GM12878 (cell line): ENCODE results near the gene IQGAP1. TPM values are rescaled to one million over a fixed set of nuclear protein-coding genes. Genes with fewer than 3 reads are reported as not detected.

Experiments
- ATAC-seq: fragments of 200-7000 bp; cut with Tn5 transposase; 3 replicates; pipeline ENCODE4 v1.9.1; 2020; ENCODE audit warnings: mild to moderate bottlenecking, moderate library complexity
- BruUV-seq: library from RNA; stranded (reverse); fragments of 400-500 nt; replicated peaks from 2 replicates; lab custom pipeline; 2021; lab: Mats Ljungman, UMichigan
- CTCF ChIA-PET: fragments of 300-600 bp; sonication (Branson Sonifier 250); formaldehyde crosslinking; extraction: SDS; loops from one replicate; lab custom pipeline; 2021; ENCODE audit warnings: inconsistent platforms; lab: Yijun Ruan, JAX
- POLR2A ChIA-PET: fragments of 350-600 bp; formaldehyde crosslinking; extraction: SDS; loops from one replicate; lab custom pipeline; 2021; ENCODE audit warnings: inconsistent platforms; lab: Charles Lee
- RAD21 ChIA-PET: fragments of 300-600 bp; sonication (Branson Sonifier 250); formaldehyde crosslinking; loops from one replicate; lab custom pipeline; 2023; ENCODE audit warnings: antibody characterized with exemption; ENCODE audit not compliant: unreplicated experiment; lab: Charles Lee
- SMC1A ChIA-PET: fragments of 300-600 bp; sonication (Branson Sonifier 250); formaldehyde crosslinking; loops from one replicate; lab custom pipeline; 2023; ENCODE audit not compliant: unreplicated experiment, uncharacterized antibody; lab: Charles Lee
- DNase-seq: peaks from one replicate; pipeline ENCODE4 v3.0.0-alpha.2; 2011; ENCODE audit warnings: low read depth, low spot score
- FAIRE-seq: peaks from 3 replicates; lab custom pipeline; 2011; peaks lifted over from hg19 to GRCh38; lab: Jason Lieb, UNC
- H2AFZ ChIP-seq: 2 replicates; pipeline ENCODE4 v1.6.0; 2011; ENCODE audit warnings: low read depth, low read length, control low read depth; ENCODE audit not compliant: control insufficient read depth
- H3K27ac ChIP-seq: 2 replicates; pipeline ENCODE4 v1.5.1; 2011; ENCODE audit warnings: control low read depth; ENCODE audit not compliant: control insufficient read depth, insufficient read depth
- H3K27me3 ChIP-seq, 2 experiments: replicated peaks in 1 of 2; 2 replicates each; pipeline versions ENCODE4 v1.6.0 to v1.6.1; 2011; ENCODE audit warnings: low read length in 1 of 2; ENCODE audit not compliant: control insufficient read depth in 2 of 2, insufficient read depth in 2 of 2
- H3K36me3 ChIP-seq, 2 experiments: 2 replicates each; pipeline ENCODE4 v1.5.1; 2011; ENCODE audit warnings: low read length in 1 of 2; ENCODE audit not compliant: control insufficient read depth in 2 of 2, insufficient read depth in 2 of 2
- H3K4me1 ChIP-seq: 2 replicates; pipeline ENCODE4 v1.6.1; 2011; ENCODE audit warnings: mild to moderate bottlenecking, low read length, moderate library complexity, mixed read lengths; ENCODE audit not compliant: control insufficient read depth, insufficient read depth
- H3K4me2 ChIP-seq: 2 replicates; pipeline ENCODE4 v1.6.0; 2011; ENCODE audit warnings: control low read depth; ENCODE audit not compliant: control insufficient read depth, insufficient read depth
- H3K4me3 ChIP-seq: fragments of 200-600 bp; sonication (generic); 2 replicates; pipeline ENCODE4 v1.5.1; 2016
- H3K79me2 ChIP-seq: 2 replicates; pipeline ENCODE4 v1.6.0; 2011; ENCODE audit warnings: low read length; ENCODE audit not compliant: control insufficient read depth, insufficient read depth
- H3K9ac ChIP-seq: 2 replicates; pipeline ENCODE4 v1.8.0; 2011; ENCODE audit warnings: low read length, control low read depth, mixed read lengths; ENCODE audit not compliant: control insufficient read depth, insufficient read depth
- H3K9me3 ChIP-seq: replicated peaks from 3 replicates; pipeline ENCODE4 v1.5.1; 2011; ENCODE audit warnings: mild to moderate bottlenecking, low read length; ENCODE audit not compliant: control insufficient read depth, insufficient read depth
- H4K20me1 ChIP-seq: 2 replicates; pipeline ENCODE4 v1.6.0; 2011; ENCODE audit not compliant: control insufficient read depth, insufficient read depth
- ASH2L ChIP-seq: fragments of 300-600, 200-600 bp; sonication (generic); IDR thresholded peaks from 2 replicates; pipeline ENCODE4 v1.6.1; 2017; ENCODE audit warnings: low read depth, mild to moderate bottlenecking, borderline replicate concordance
- CBFB ChIP-seq: IDR thresholded peaks from 2 replicates; pipeline ENCODE4 v1.6.1; 2016; ENCODE audit warnings: antibody characterized with exemption, low read depth
- DPF2 ChIP-seq: fragments of 450-650 bp; IDR thresholded peaks from 2 replicates; pipeline ENCODE4 v1.6.1; 2017; ENCODE audit warnings: mild to moderate bottlenecking
- HDAC6 ChIP-seq: fragments of 200-600 bp; sonication (generic); IDR thresholded peaks from one replicate; pipeline ENCODE4 v1.8.0; 2017; ENCODE audit warnings: antibody characterized with exemption; ENCODE audit not compliant: unreplicated experiment
- IRF5 ChIP-seq: fragments of 450-650 bp; IDR thresholded peaks from 2 replicates; pipeline ENCODE4 v1.6.1; 2017; ENCODE audit warnings: borderline replicate concordance
- KLF5 ChIP-seq: fragments of 450-650 bp; IDR thresholded peaks from 2 replicates; pipeline ENCODE4 v1.6.1; 2014; ENCODE audit warnings: mild to moderate bottlenecking; ENCODE audit not compliant: partially characterized antibody
- LARP7 ChIP-seq: fragments of 450-650 bp; IDR thresholded peaks from 2 replicates; pipeline ENCODE4 v1.6.1; 2017; ENCODE audit warnings: mild to moderate bottlenecking
- NFYA ChIP-seq: IDR thresholded peaks from 2 replicates; pipeline ENCODE4 v1.6.1; 2011; ENCODE audit warnings: low read depth, mild to moderate bottlenecking, low read length, improper control_type of control experiment, borderline replicate concordance
- NKRF ChIP-seq: fragments of 450-650 bp; conservative IDR thresholded peaks from 2 replicates; pipeline ENCODE4 v1.6.1; 2017; ENCODE audit warnings: mild to moderate bottlenecking, moderate library complexity
- RB1 ChIP-seq: fragments of 450-650 bp; formaldehyde crosslinking; IDR thresholded peaks from 2 replicates; pipeline ENCODE4 v1.6.1; 2017; ENCODE audit warnings: mild to moderate bottlenecking, borderline replicate concordance
- RCOR1 ChIP-seq: conservative IDR thresholded peaks from 2 replicates; pipeline ENCODE4 v1.6.1; 2012; ENCODE audit warnings: low read depth, low read length, improper control_type of control experiment
- SMAD5 ChIP-seq: IDR thresholded peaks from 2 replicates; pipeline ENCODE4 v1.6.1; 2016; ENCODE audit warnings: antibody characterized with exemption, low read depth
- ZBED1 ChIP-seq: IDR thresholded peaks from 2 replicates; pipeline ENCODE4 v1.6.1; 2016; ENCODE audit warnings: borderline replicate concordance
- WGBS: methylation state at CpG from one replicate; pipeline ENCODE4 v1.1.6; 2016; ENCODE audit warnings: low lambda C conversion rate; ENCODE audit not compliant: insufficient replicate concordance, insufficient coverage; ENCODE audit errors: missing lambda C conversion rate; 5-methylcytosine and 5-hydroxymethylcytosine counted together
- in situ Hi-C: fragments of 300-500 bp; cut with MboI; formaldehyde crosslinking; loops from 9 replicates; pipeline ENCODE4 v1.14.3; 2018; ENCODE audit warnings: mixed read lengths
- intact Hi-C: fragments of 100-400 bp; cut with micrococcal nuclease; formaldehyde crosslinking; loops from one replicate; pipeline ENCODE4 v1.14.2; 2022; ENCODE audit not compliant: unreplicated experiment
- polyA plus RNA-seq, 11 experiments: library from polyadenylated mRNA; depleted of rRNA in 4 of 11; unstranded in 6 of 11; stranded (reverse) in 5 of 11; fragments of >200 nt; fragmentation: Nextera tagmentation in 4 of 11; fragmentation: Illumina TruSeq in 1 of 11; extraction: Ambion mirVana in 4 of 11; extraction: Trizol in 1 of 11; gene quantifications; 1 replicate in 1 of 11; 2 replicates in 10 of 11; pipeline versions ENCODE4 v1.2.1 to v1.2.3, GENCODE V29; 2011 to 2016; ENCODE audit warnings: inconsistent platforms in 2 of 11, missing spikeins in 2 of 11, low read depth in 1 of 11
- total RNA-seq, 4 experiments: library from RNA; depleted of rRNA in 3 of 4; stranded (reverse); fragments of >200 nt in 3 of 4; fragmentation: Illumina TruSeq in 1 of 4; extraction: Trizol in 1 of 4; gene quantifications; 2 replicates each; pipeline versions ENCODE4 v1.2.1 to v1.2.3, GENCODE V29; 2013 to 2021
- TF ChIP-seq, protein P1 (sequence below), 3 experiments: IDR thresholded peaks in 2 of 3; conservative IDR thresholded peaks in 1 of 3; 2 replicates each; pipeline ENCODE4 v1.5.1; 2011; ENCODE audit warnings: low read depth in 3 of 3, low read length in 3 of 3, mild to moderate bottlenecking in 3 of 3, control low read depth in 2 of 3, moderate library complexity in 2 of 3, inconsistent platforms in 1 of 3, mixed read lengths in 1 of 3; ENCODE audit not compliant: control insufficient read depth in 2 of 3, insufficient read depth in 1 of 3; ENCODE audit errors: extremely low read depth in 1 of 3
- TF ChIP-seq, protein P2 (sequence below): IDR thresholded peaks from 2 replicates; pipeline ENCODE4 v1.6.1; 2012; ENCODE audit warnings: improper control_type of control experiment, low read depth, low read length; ENCODE audit not compliant: insufficient replicate concordance

Gene IQGAP1
- total and polyA plus RNA-seq, 10 of the 15 experiments (the other 5 are each of a cell fraction or from before 2014, with no cell fraction given) = 65.2 to 250 (median 112) TPM

DNA sequence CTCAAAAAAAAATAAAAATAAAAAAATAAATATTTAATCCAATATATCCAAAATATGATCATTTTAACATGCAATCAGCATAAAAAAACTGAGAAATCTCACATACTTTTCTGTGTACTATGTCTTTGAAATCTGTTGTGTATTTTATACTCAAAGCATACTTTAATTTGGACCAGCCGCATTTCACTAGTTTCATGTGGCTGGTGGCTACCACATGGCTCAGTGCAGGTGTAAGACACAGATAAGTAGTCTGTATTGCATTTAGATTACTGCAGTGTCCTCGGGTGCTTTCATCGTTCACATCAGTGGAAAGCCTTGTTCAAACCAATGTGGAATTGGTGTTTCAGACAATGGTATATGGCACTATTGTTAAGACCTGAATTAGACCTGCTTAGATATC lies 152.7 kb downstream of the IQGAP1 start:
- POLR2A ChIA-PET = interaction anchor here (0.9 kb wide), 1 partner anchor 17 kb away, joined by 6 read pairs; no protein-coding TSS in a partner anchor
- intact Hi-C loops (no loop called here), in situ Hi-C loops (no loop called here)
- SMC1A ChIA-PET = interaction anchor here (0.9 to 1.9 kb wide), 5 partner anchors 10 to 45 kb away, joined by 3 to 7 read pairs (median 4); no protein-coding TSS in a partner anchor
- Histone ChIP-seq H3K36me3 (peaks cover 0 to 16% of the 10 kb centered on the region in 2 experiments), H4K20me1 (no peaks in the 10 kb centered on the region), H3K27me3 (no peaks in the 10 kb centered on the region), H3K27ac (no peak overlapping the region), H3K4me2 (no peak overlapping the region), H3K9me3 (no peaks in the 10 kb centered on the region), H3K4me3 (no peak overlapping the region), H3K79me2 (peaks cover 12% of the 10 kb centered on the region), H2AFZ (no peak overlapping the region), H3K9ac (no peak overlapping the region), H3K4me1 (no peaks in the 10 kb centered on the region)
- CTCF ChIA-PET = interaction anchor here (1.3 kb wide), 1 partner anchor 20 kb away, joined by 3 read pairs; no protein-coding TSS in a partner anchor
- DNase-seq (no peak), FAIRE-seq (no peak), ATAC-seq (no peak)
- RAD21 ChIA-PET = no interaction called here
- WGBS = 83% methylated on average over 3 of the region's 3 CpGs
- BruUV-seq = no TSS peak
- TF ChIP-seq RB1 (no peak), KLF5 (no peak), ZBED1 (no peak), ASH2L (no peak), SMAD5 (no peak), DPF2 (no peak), RCOR1 (no peak), CBFB (no peak), LARP7 (no peak), IRF5 (no peak), NKRF (no peak), HDAC6 (no peak), NFYA (no peak)
- TF ChIP-seq, protein P1, sequence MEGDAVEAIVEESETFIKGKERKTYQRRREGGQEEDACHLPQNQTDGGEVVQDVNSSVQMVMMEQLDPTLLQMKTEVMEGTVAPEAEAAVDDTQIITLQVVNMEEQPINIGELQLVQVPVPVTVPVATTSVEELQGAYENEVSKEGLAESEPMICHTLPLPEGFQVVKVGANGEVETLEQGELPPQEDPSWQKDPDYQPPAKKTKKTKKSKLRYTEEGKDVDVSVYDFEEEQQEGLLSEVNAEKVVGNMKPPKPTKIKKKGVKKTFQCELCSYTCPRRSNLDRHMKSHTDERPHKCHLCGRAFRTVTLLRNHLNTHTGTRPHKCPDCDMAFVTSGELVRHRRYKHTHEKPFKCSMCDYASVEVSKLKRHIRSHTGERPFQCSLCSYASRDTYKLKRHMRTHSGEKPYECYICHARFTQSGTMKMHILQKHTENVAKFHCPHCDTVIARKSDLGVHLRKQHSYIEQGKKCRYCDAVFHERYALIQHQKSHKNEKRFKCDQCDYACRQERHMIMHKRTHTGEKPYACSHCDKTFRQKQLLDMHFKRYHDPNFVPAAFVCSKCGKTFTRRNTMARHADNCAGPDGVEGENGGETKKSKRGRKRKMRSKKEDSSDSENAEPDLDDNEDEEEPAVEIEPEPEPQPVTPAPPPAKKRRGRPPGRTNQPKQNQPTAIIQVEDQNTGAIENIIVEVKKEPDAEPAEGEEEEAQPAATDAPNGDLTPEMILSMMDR (IDR thresholded peaks at IDR 0.05 in 2 of 3, conservative IDR thresholded peaks at IDR 0.05 in 1 of 3; ENCODE audit: control insufficient read depth in 2 of 3, extremely low read depth in 1 of 3, insufficient read depth in 1 of 3, low read depth in 3 of 3, low read length in 3 of 3) = no peak
- TF ChIP-seq, protein P2, sequence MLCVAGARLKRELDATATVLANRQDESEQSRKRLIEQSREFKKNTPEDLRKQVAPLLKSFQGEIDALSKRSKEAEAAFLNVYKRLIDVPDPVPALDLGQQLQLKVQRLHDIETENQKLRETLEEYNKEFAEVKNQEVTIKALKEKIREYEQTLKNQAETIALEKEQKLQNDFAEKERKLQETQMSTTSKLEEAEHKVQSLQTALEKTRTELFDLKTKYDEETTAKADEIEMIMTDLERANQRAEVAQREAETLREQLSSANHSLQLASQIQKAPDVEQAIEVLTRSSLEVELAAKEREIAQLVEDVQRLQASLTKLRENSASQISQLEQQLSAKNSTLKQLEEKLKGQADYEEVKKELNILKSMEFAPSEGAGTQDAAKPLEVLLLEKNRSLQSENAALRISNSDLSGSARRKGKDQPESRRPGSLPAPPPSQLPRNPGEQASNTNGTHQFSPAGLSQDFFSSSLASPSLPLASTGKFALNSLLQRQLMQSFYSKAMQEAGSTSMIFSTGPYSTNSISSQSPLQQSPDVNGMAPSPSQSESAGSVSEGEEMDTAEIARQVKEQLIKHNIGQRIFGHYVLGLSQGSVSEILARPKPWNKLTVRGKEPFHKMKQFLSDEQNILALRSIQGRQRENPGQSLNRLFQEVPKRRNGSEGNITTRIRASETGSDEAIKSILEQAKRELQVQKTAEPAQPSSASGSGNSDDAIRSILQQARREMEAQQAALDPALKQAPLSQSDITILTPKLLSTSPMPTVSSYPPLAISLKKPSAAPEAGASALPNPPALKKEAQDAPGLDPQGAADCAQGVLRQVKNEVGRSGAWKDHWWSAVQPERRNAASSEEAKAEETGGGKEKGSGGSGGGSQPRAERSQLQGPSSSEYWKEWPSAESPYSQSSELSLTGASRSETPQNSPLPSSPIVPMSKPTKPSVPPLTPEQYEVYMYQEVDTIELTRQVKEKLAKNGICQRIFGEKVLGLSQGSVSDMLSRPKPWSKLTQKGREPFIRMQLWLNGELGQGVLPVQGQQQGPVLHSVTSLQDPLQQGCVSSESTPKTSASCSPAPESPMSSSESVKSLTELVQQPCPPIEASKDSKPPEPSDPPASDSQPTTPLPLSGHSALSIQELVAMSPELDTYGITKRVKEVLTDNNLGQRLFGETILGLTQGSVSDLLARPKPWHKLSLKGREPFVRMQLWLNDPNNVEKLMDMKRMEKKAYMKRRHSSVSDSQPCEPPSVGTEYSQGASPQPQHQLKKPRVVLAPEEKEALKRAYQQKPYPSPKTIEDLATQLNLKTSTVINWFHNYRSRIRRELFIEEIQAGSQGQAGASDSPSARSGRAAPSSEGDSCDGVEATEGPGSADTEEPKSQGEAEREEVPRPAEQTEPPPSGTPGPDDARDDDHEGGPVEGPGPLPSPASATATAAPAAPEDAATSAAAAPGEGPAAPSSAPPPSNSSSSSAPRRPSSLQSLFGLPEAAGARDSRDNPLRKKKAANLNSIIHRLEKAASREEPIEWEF = no peak
